Left lung (tissue), 10 donors: ENCODE measurements around the gene CLOCK. TPM values are rescaled to one million over a fixed set of nuclear protein-coding genes. Genes with fewer than 3 reads are reported as not detected.

Experiments
- ATAC-seq: fragments of 200-7000 bp; cut with Tn5 transposase; one replicate; pipeline ENCODE4 v1.9.1; 2020; ENCODE audit warnings: moderate library complexity
- DNase-seq, 4 donors: peaks; one replicate each; pipeline ENCODE4 v3.0.0-alpha.2; 2013 to 2020
- H3K27ac ChIP-seq, 2 donors: fragments of 200-600 bp; sonication (generic) in 1 of 2; one replicate each; pipeline versions ENCODE4 v1.5.0 to v1.8.0; 2020 to 2021
- H3K27me3 ChIP-seq, 2 donors: fragments of 200-600 bp; sonication (generic) in 1 of 2; one replicate each; pipeline versions ENCODE4 v1.5.0 to v1.8.0; 2020 to 2021
- H3K36me3 ChIP-seq, 2 donors: fragments of 200-600 bp; sonication (generic) in 1 of 2; one replicate each; pipeline versions ENCODE4 v1.5.0 to v1.8.0; 2020 to 2021
- H3K4me1 ChIP-seq, 2 donors: fragments of 200-600 bp; one replicate each; pipeline ENCODE4 v1.8.0; 2021
- H3K4me3 ChIP-seq, 2 donors: fragments of 200-600 bp; sonication (generic) in 1 of 2; one replicate each; pipeline versions ENCODE4 v1.5.0 to v1.8.0; 2020 to 2021; ENCODE audit warnings: mild to moderate bottlenecking in 1 of 2
- H3K9me3 ChIP-seq, 2 donors: fragments of 200-600 bp; sonication (generic) in 1 of 2; one replicate each; pipeline versions ENCODE4 v1.5.0 to v1.8.0; 2020 to 2021
- intact Hi-C, 2 donors: fragments of 100-400 bp; cut with DNase I; formaldehyde crosslinking; loops; one replicate each; pipeline versions ENCODE4 v1.11.2 to v1.14.2; 2022
- polyA plus RNA-seq, 6 donors: library from polyadenylated mRNA; unstranded; fragments of 120-200 nt; gene quantifications; one replicate each; pipeline ENCODE4 v1.2.1, GENCODE V29; 2013; ENCODE audit not compliant: insufficient read length in 6 of 6
- total RNA-seq, 2 donors: library from RNA; stranded (reverse); fragmentation: NEBNext Ultra II Directional; extraction: Animal tissue kit (Norgen Biotek cat#: 25700); gene quantifications; one replicate each; pipeline ENCODE4 v1.2.1, GENCODE V29; 2021
- TF ChIP-seq, protein P1 (sequence below), 2 donors: fragments of 200-600 bp; sonication (generic) in 1 of 2; IDR thresholded peaks; one replicate each; pipeline versions ENCODE4 v1.5.0 to v1.8.0; 2021; ENCODE audit warnings: antibody characterized with exemption in 2 of 2
- donor health status: DM: no; HTN: yes; CAD: no.
- donor health status: DM: no; HTN: no; CAD: no.

The CLOCK gene
- total and polyA plus RNA-seq, 8 donors = 19.8 to 27.6 (median 21.7) TPM

DNA sequence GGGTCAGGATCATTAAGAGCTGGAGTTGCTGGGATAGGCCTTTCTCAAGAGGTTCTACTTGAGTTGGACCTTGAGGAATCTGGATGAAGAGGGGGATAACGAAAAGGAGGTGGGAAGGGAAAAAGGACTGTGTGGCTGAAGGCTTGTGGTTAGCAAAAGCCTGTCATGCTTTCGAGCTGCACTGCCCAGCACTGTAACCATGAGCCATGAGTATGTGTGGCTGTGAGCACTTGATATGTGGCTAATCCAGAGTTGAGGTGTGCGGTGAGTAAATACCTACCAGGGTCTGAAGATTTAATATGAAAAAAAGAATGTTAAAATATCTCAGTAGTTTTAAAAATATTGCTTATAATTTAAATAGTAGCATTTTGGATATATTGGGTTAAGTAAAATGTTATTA is 139.6 kb downstream of the CLOCK start:
- DNase-seq (no peak), ATAC-seq (peak; percentile 51)
- H3K36me3 ChIP-seq = peaks cover 0 to 82% of the 10 kb centered on the region in 2 donors
- no peak overlapping the region for H3K27ac ChIP-seq
- peaks cover 11 to 70% of the 10 kb centered on the region in 2 donors for H3K4me1 ChIP-seq
- TF ChIP-seq, protein P1, sequence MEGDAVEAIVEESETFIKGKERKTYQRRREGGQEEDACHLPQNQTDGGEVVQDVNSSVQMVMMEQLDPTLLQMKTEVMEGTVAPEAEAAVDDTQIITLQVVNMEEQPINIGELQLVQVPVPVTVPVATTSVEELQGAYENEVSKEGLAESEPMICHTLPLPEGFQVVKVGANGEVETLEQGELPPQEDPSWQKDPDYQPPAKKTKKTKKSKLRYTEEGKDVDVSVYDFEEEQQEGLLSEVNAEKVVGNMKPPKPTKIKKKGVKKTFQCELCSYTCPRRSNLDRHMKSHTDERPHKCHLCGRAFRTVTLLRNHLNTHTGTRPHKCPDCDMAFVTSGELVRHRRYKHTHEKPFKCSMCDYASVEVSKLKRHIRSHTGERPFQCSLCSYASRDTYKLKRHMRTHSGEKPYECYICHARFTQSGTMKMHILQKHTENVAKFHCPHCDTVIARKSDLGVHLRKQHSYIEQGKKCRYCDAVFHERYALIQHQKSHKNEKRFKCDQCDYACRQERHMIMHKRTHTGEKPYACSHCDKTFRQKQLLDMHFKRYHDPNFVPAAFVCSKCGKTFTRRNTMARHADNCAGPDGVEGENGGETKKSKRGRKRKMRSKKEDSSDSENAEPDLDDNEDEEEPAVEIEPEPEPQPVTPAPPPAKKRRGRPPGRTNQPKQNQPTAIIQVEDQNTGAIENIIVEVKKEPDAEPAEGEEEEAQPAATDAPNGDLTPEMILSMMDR (IDR thresholded peaks at IDR 0.05) = no peak
- H3K9me3 ChIP-seq = no peaks in the 10 kb centered on the region
- H3K4me3 ChIP-seq = no peak overlapping the region
- H3K27me3 ChIP-seq = no peaks in the 10 kb centered on the region
- intact Hi-C loops = no loop called here

DNA sequence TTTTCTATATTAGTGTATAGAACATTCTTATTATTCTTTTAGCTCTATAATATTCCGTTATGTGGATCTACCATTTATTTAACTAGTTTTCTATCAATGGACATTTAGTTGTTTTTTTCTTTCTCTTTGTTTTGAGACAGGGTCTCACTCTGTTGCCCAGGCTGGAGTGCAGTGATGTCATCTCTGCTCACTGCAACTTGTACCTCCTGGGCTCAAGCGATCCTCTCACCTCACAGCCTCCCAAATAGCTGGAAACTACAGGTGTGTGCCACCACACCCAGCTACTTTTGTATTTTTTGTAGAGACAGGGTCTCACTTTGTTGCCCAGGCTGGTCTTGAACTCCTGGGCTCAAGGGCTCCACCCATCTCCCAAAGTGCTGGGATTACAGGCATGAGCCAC is 140.2 kb downstream of the CLOCK start:
- TF ChIP-seq, protein P1 (IDR thresholded peaks at IDR 0.05) = no peak
- intact Hi-C loops = no loop called here
- ATAC-seq (no peak), DNase-seq (no peak)
- Histone ChIP-seq H3K9me3 (no peaks in the 10 kb centered on the region), H3K27me3 (no peaks in the 10 kb centered on the region), H3K36me3 (peaks cover 0 to 79% of the 10 kb centered on the region in 2 donors), H3K4me3 (no peak overlapping the region), H3K4me1 (peaks cover 11 to 74% of the 10 kb centered on the region in 2 donors), H3K27ac (no peak overlapping the region)

DNA sequence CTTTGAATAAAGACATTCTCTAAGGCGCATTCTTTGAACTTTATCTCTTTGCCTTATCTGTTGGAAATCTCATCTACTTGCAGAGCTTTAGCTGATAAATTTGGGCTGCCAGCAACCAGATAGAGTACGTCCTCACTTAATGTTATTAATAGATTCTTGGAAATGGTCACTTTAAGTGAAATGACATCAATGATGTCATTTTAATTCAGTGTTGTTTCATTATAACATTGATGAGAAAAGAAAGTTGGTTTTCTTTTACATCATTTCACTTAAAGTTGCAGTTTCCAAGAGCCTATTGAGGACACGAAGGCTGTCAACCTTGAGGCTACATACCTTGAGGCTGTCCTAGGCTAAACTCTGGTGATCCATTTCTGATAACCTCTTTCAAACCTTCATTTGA is 141.6 kb downstream of the CLOCK start:
- ATAC-seq (no peak), DNase-seq (no peak)
- Histone ChIP-seq H3K4me1 (peaks cover 11 to 81% of the 10 kb centered on the region in 2 donors), H3K27ac (no peak overlapping the region), H3K4me3 (no peak overlapping the region), H3K9me3 (no peaks in the 10 kb centered on the region), H3K27me3 (no peaks in the 10 kb centered on the region), H3K36me3 (peaks cover 0 to 78% of the 10 kb centered on the region in 2 donors)
- intact Hi-C loops = no loop called here
- TF ChIP-seq, protein P1 (IDR thresholded peaks at IDR 0.05) = no peak

DNA sequence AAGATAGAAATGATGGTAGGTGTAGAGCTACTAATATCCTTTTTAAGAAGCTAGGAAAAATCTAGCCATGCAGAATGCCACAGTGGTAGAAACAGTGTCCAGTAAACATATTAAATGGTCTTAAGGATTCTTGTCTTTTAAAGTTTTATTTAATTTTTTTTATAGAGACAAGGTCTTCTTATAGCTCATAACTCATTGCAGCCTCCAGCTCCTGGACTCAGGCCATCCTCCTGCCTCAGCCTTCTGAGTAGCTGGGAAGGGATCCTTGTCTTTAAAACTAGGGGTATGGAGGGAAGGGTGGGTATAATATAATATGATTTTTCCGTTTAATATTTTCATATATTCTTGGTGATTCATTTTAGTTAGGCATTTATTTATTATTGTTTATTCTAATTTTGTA is 147.1 kb downstream of the CLOCK start:
- intact Hi-C loops = no loop called here
- peak overlapping the region in 1 of 2 donors; percentile 37 for H3K27ac ChIP-seq
- TF ChIP-seq, protein P1 (IDR thresholded peaks at IDR 0.05) = no peak
- peaks cover 0 to 45% of the 10 kb centered on the region in 2 donors for H3K36me3 ChIP-seq
- peak overlapping the region in 1 of 2 donors; percentile 88 for H3K4me3 ChIP-seq
- H3K9me3 ChIP-seq = no peaks in the 10 kb centered on the region
- DNase-seq = no peak
- H3K4me1 ChIP-seq = peaks cover 12 to 58% of the 10 kb centered on the region in 2 donors
- H3K27me3 ChIP-seq = no peaks in the 10 kb centered on the region
- ATAC-seq = no peak

DNA sequence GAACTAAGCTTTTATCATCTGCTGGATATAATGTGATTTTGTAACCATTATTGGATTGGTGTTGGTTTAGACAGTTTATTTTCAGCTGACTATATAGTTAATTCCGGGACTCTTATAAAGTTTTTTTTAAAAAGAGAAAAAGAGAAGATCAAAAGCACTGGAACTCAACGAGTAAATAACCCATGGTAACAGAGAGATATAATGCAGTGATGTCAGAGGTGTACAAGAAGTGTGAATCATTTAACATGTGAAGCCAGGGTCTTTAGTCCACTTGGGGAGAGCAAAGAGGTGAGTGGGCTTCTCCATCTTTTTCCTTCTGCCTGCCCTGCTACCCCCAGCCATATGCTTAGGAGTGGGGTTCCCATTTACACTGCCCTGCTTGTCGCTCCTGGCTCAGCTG is 147.7 kb downstream of the CLOCK start:
- Histone ChIP-seq H3K27ac (peak overlapping the region; percentile 37 to 98), H3K4me3 (peak overlapping the region; percentile 88 to 93), H3K27me3 (no peaks in the 10 kb centered on the region), H3K4me1 (peaks cover 12 to 51% of the 10 kb centered on the region in 2 donors), H3K36me3 (peaks cover 0 to 38% of the 10 kb centered on the region in 2 donors), H3K9me3 (no peaks in the 10 kb centered on the region)
- ATAC-seq (no peak), DNase-seq (no peak)
- intact Hi-C loops = no loop called here
- TF ChIP-seq, protein P1 (IDR thresholded peaks at IDR 0.05) = no peak
